SK-N-SH treated with all-trans-retinoic acid at 6 μM for 48 hours (cell line): ENCODE data around the gene IGFL1.
"Not testable (repeated sequence)": the region's sequence is repeated elsewhere in the genome, so short reads cannot be mapped to it uniquely, and the experiment has no call there.

ENCODE experiments used
- ARNTL ChIP-seq: fragments of 450-650 bp; formaldehyde crosslinking; IDR thresholded peaks from 2 replicates; pipeline ENCODE4 v1.5.0; 2020; ENCODE audit warnings: low read depth, mild to moderate bottlenecking, moderate library complexity, borderline replicate concordance
- ISL1 ChIP-seq: fragments of 250-450 bp; sonication (Bioruptor Pico); IDR thresholded peaks from 2 replicates; pipeline ENCODE4 v2.1.2; 2022; ENCODE audit warnings: mild to moderate bottlenecking, moderate library complexity
- OSR1 ChIP-seq: fragments of 250-450 bp; sonication (Bioruptor Pico); IDR thresholded peaks from 2 replicates; pipeline ENCODE4 v1.8.0; 2022; ENCODE audit warnings: moderate library complexity, mild to moderate bottlenecking, inconsistent platforms
- PPARA ChIP-seq: fragments of 250-450 bp; sonication (Bioruptor Pico); IDR thresholded peaks from 2 replicates; pipeline ENCODE4 v1.5.0; 2020; ENCODE audit warnings: mild to moderate bottlenecking, borderline replicate concordance
- SNAI2 ChIP-seq: fragments of 250-450 bp; sonication (Bioruptor Pico); IDR thresholded peaks from 2 replicates; pipeline ENCODE4 v1.5.0; 2020; ENCODE audit warnings: mild to moderate bottlenecking, moderate library complexity
- ZFP30 ChIP-seq: fragments of 450-650 bp; formaldehyde crosslinking; IDR thresholded peaks from 2 replicates; pipeline ENCODE4 v1.5.0; 2022; ENCODE audit warnings: mild to moderate bottlenecking, moderate library complexity
- ZNF8 ChIP-seq: fragments of 450-650 bp; formaldehyde crosslinking; IDR thresholded peaks from 2 replicates; pipeline ENCODE4 v1.5.0; 2020; ENCODE audit warnings: mild to moderate bottlenecking, moderate library complexity
- TF ChIP-seq, protein P1 (sequence below): fragments of 250-450 bp; sonication (Bioruptor Pico); IDR thresholded peaks from 2 replicates; pipeline ENCODE4 v1.5.0; 2020; ENCODE audit warnings: mild to moderate bottlenecking, moderate library complexity
- TF ChIP-seq, protein P2 (sequence below): fragments of 250-450 bp; sonication (Bioruptor Pico); IDR thresholded peaks from 2 replicates; pipeline ENCODE4 v1.5.1; 2020; ENCODE audit warnings: low read depth, mild to moderate bottlenecking, moderate library complexity

DNA sequence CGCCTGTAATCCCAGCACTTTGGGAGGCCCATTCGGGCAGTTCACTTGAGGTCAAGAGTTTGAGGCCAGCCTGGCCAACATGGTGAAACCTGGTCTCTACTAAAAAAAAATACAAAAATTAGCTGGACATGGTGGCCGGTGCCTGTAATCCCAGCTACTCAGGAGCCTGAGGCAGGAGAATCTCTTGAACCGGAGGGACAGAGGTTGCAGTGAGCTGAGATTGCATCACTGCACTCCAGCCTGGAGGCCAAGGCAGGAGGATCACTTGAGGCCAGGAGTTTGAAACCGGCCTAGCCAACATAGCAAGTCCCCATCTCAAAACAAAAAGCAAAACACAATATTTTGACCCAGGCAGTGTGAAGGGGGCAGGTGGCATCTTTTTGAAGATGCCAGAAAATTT is 35.3 kb downstream of the IGFL1 start:
- TF ChIP-seq ZNF8; OSR1 (CRISPR knock-in tag); ZFP30 (CRISPR knock-in tag); ISL1 (CRISPR knock-in tag); ARNTL (CRISPR knock-in tag); SNAI2 (CRISPR knock-in tag); PPARA (CRISPR knock-in tag): not testable (repeated sequence)
- TF ChIP-seq, protein P1, sequence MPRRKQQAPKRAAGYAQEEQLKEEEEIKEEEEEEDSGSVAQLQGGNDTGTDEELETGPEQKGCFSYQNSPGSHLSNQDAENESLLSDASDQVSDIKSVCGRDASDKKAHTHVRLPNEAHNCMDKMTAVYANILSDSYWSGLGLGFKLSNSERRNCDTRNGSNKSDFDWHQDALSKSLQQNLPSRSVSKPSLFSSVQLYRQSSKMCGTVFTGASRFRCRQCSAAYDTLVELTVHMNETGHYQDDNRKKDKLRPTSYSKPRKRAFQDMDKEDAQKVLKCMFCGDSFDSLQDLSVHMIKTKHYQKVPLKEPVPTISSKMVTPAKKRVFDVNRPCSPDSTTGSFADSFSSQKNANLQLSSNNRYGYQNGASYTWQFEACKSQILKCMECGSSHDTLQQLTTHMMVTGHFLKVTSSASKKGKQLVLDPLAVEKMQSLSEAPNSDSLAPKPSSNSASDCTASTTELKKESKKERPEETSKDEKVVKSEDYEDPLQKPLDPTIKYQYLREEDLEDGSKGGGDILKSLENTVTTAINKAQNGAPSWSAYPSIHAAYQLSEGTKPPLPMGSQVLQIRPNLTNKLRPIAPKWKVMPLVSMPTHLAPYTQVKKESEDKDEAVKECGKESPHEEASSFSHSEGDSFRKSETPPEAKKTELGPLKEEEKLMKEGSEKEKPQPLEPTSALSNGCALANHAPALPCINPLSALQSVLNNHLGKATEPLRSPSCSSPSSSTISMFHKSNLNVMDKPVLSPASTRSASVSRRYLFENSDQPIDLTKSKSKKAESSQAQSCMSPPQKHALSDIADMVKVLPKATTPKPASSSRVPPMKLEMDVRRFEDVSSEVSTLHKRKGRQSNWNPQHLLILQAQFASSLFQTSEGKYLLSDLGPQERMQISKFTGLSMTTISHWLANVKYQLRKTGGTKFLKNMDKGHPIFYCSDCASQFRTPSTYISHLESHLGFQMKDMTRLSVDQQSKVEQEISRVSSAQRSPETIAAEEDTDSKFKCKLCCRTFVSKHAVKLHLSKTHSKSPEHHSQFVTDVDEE (CRISPR knock-in tag): not testable (repeated sequence)
- TF ChIP-seq, protein P2, sequence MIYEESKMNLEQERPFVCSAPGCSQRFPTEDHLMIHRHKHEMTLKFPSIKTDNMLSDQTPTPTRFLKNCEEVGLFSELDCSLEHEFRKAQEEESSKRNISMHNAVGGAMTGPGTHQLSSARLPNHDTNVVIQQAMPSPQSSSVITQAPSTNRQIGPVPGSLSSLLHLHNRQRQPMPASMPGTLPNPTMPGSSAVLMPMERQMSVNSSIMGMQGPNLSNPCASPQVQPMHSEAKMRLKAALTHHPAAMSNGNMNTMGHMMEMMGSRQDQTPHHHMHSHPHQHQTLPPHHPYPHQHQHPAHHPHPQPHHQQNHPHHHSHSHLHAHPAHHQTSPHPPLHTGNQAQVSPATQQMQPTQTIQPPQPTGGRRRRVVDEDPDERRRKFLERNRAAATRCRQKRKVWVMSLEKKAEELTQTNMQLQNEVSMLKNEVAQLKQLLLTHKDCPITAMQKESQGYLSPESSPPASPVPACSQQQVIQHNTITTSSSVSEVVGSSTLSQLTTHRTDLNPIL (CRISPR knock-in tag): not testable (repeated sequence)
